Adipose tissue (tissue), 3 donors: Measurements from ENCODE around the gene LMAN1L. TPM values are rescaled to one million over a fixed set of nuclear protein-coding genes. Genes with fewer than 3 reads are reported as not detected.

Source experiments
- H3K27ac ChIP-seq: one replicate; pipeline ENCODE4 v1.5.1; 2013; ENCODE audit warnings: low read depth, low read length
- WGBS, 3 donors: extraction: QIAGEN DNeasy Blood & Tissue Kit; methylation state at CpG; one replicate each; pipeline ENCODE4 v1.1.7; 2013; 5-methylcytosine and 5-hydroxymethylcytosine counted together
- polyA plus RNA-seq, 3 donors: library from polyadenylated mRNA; stranded (reverse); fragments of 200-250 nt; gene quantifications; one replicate each; pipeline ENCODE4 v1.2.3, GENCODE V29; 2013
- donor health status: healthy with polysubstance abuse.
- donor health status: Bipolar disorder and iron deficiency.
- donor health status: healthy.

Gene LMAN1L
- polyA plus RNA-seq, result under 1 TPM in 1 of 3 donors, not detected in 2; 0.01 TPM

- WGBS, 3 donors, result 60 to 78% (median 62%) methylated on average over 11 to 12 of the region's 12 CpGs
- H3K27ac ChIP-seq, result no peak within 1 kb of the TSS
Measured at GRCh38 chr15:74812533-74812932, at the start of gene LMAN1L. Gene LMAN1L (plus strand): TSS chr15:74812835. CDS start chr15:74812855, 20 bp downstream.

GRCh38 chr15:74763416-74763815, 49.2 kb upstream of the LMAN1L start:
- H3K27ac ChIP-seq, result no peak overlapping the region

DNA sequence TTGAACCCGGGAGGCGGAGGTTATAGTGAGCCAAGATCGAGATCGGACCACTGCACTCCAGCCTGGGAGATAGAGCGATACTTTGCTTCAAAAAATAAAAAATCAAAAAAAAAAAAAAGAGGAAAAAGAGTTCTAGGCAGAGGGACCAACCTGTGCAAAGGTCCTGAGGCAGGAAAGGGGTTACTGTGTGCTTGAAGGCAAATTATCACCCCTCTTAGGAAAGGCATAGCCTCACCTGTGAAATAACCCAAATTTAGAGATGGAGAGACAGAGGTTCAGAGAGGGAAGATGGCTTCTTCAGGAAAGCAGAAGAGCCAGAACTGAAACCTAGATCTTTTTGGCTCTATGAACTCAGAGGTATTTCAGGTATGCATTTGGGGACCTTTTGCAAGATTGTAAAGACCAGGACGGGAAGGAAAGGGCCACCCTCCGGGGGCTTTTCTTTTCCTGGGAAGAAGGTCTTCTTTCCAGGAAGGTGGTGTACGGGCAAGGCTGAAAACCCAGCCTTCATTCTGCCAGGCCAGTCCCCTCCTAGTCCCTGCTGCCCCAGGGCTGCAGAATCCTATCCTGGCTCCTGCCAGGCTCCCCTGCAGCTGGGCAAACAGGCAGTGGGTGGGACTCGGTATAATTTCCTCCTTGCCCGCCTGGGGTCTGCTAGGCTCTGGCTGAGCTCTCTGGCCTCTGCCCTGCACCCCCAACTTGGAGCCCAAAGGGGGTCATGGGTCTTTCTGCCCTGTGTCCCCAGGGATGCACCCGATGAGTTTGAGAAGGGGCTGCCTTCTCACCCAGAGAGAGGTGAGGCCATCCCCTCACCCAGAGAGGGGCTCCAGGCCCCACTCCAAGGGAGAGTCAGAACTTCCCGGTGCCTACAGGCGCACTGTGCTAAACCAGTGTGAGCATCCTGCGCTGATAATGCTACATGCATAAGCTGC, 45.2 kb upstream of the LMAN1L start:
- H3K27ac ChIP-seq, result no peak overlapping the region
- WGBS, 3 donors, result 84 to 85% (median 84%) methylated on average over 14 of the region's 14 CpGs

More at GRCh38 chr15:74763416-74763815, 49.2 kb upstream of the LMAN1L start:
- 76 to 95% (median 91%) methylated on average over 15 of the region's 15 CpGs for WGBS, 3 donors

DNA sequence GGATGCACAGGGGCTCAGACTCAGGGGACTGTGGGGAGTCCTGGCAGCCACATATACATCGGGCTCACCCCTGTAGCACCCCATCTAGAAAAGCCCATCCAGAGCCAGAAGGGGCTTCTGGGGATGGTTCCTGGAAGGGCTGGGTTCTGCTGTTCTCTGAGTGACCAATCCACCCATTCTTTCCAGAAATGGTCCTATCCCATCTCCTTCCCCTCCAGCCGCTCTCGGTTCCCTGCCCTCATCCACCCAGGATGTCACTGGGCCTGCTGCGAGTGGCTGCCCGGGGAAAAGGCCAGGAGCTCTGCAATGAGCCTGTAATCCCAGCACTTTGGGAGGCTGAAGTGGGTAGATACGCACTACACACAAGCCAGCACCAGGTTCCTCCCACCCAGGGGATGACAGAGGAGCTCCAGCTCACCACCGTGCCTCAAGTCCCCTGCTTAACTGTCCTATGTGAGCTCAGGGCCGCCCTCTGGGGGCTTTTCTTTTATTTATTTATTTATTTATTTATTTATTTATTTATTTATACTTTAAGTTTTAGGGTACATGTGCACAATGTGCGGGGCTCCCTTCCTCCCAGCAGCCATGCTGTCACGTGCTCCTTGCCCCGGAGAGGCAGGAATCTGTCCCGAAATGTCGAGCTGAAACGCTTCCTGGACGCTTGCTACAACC, 44.4 kb upstream of the LMAN1L start:
- 31 to 36% (median 31%) methylated on average over 15 of the region's 15 CpGs for WGBS, 3 donors
- no peak overlapping the region for H3K27ac ChIP-seq

GRCh38 chr15:74768771-74769342, 43.8 kb upstream of the LMAN1L start:
- WGBS, 3 donors, result 3 to 5% (median 3%) methylated on average over 9 of the region's 9 CpGs
- no peak overlapping the region for H3K27ac ChIP-seq

- WGBS, 3 donors, result 58 to 67% (median 66%) methylated on average over 7 of the region's 7 CpGs
- no peak overlapping the region for H3K27ac ChIP-seq
Measured at GRCh38 chr15:74769463-74770025, 43.1 kb upstream of the LMAN1L start.

DNA sequence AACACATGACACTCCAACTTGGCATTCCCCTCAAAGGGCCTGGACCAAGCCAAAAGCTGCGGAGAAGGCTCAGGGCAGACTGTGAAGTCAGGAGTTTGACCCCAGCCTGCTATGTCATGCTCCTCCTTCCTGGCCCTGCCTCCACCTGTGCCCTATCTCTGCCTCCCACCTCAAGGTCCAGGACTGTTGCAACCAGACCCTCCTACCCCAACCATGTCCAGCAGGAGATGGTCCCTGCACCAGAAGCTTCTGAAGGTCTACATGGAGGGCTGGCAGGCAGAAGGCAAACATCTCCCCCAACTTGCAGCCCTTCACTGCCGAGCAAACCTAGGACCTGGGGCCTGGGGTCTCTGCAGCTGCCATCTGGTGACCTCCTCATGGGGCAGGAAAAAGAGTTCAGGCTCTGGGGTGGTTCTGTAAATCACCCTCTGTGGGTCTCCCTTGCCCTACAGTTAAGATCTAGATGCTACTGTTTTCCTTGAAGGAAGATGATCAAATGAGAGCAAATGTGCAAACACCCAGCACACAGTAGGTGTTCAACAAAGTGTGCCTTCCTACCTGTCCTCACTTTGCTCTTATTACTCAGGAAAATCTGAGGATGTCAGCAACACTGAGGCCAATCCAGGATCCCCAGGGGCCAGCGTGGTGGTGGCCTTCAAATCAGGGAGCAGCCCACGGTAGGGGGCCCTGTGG, 42.3 kb upstream of the LMAN1L start:
- 41 to 61% (median 58%) methylated on average over 4 of the region's 4 CpGs for WGBS, 3 donors

DNA sequence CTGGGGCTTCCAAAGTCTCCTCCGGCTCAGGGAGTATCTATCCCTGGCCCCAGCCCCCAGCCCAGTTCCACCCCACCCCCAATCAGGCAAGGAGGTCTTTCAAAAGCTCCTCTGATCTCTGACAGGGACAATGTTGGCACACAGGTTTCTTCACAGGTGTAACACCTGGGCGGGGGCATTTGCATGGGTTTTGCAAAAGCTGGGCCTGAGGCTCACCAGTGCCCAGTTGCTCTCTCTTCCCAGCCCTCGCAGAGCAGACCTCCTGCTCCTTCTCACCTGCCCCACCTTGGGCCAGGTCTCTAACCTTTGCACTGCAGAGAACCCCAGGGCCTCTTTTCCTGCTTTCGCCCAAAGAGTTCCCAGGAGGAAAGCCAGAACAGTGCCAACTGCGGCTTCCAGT, 39.3 kb upstream of the LMAN1L start:
- 86 to 90% (median 90%) methylated on average over 5 of the region's 5 CpGs for WGBS, 3 donors
- no peak overlapping the region for H3K27ac ChIP-seq

More for the DNA sequence above, 42.3 kb upstream of the LMAN1L start:
- no peak overlapping the region for H3K27ac ChIP-seq

- H3K27ac ChIP-seq, result no peak overlapping the region
- WGBS, 3 donors, result 69 to 73% (median 70%) methylated on average over 5 of the region's 5 CpGs
Measured at GRCh38 chr15:74773731-74774252, 38.8 kb upstream of the LMAN1L start.

- WGBS, 3 donors, result 62 to 81% (median 75%) methylated on average over 5 of the region's 5 CpGs
- no peak overlapping the region for H3K27ac ChIP-seq
Measured at GRCh38 chr15:74775132-74775562, 37.5 kb upstream of the LMAN1L start.

GRCh38 chr15:74775894-74776293, 36.7 kb upstream of the LMAN1L start:
- H3K27ac ChIP-seq, result no peak overlapping the region
- WGBS, 3 donors, result 67 to 85% (median 67%) methylated on average over 4 of the region's 4 CpGs

DNA sequence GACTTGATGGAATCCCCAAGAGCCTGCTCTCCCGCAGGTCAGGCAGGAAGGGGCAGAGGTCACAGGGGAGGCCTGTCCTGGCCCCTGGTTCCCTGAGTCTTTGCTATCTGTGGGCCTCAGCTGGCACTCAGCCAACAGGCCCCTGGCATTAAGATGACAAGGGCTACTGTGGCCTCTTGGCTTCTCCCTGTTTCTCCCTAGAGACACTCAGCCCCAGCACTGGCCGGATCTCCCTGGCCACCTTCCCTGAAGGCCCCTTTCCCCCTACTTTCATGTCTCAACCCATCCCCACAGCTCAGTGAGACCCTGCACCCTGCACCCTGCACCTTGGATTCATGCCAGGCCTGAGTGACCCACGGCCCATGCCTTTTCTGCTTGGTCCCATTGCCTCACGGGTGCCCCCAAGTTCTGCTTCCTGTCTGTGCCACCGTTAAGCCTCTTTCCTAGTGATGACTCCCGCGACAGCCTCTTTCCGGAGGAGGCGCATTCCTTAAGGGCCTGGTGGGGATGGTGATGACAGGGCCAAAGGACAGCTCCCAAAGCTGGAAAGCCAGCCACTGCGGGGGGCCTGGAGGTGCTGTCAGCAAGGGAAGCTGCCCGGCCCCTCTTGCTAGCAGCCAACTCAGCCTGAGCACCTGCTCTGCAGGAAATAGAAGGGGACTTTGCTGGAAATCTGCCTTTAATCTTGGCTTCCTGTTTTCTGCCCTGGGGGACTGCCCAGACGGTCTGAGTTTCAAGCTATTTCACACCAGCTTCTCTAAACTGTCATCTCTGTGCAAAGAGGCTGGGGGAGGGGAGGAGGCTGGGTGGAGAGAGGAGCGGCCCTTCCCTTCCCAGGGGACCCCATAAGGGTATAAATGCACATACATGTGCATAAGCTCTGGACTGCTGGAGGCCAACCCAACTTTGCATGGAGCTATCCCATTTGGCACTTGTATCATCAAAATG, 35.5 kb upstream of the LMAN1L start:
- WGBS, 3 donors, result 18 to 69% (median 18%) methylated on average over 13 of the region's 13 CpGs
- H3K27ac ChIP-seq, result peak overlapping the region; percentile 23

- WGBS, 3 donors, result 70 to 83% (median 73%) methylated on average over 6 of the region's 6 CpGs
- no peak overlapping the region for H3K27ac ChIP-seq
Measured at GRCh38 chr15:74777769-74778598, 34.7 kb upstream of the LMAN1L start.

DNA sequence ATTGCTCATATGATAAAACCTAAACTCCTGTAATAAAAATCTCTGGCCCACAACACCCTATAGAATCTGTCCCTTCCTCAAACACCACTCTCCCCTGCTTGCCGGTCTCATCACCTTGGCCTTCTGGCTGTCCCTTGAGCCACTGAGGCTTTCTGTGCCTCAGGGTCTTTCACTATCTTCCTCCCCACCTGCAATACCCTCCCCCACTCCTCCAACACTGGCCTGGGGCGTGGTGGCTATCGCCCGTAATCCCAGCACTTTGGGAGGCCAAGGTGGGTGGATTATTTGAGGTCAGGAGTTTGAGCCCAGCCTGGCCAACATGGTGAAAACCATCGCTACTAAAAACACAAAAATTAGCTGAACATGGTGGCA, 34.0 kb upstream of the LMAN1L start:
- 90 to 99% (median 91%) methylated on average over 5 of the region's 5 CpGs for WGBS, 3 donors
- no peak overlapping the region for H3K27ac ChIP-seq

DNA sequence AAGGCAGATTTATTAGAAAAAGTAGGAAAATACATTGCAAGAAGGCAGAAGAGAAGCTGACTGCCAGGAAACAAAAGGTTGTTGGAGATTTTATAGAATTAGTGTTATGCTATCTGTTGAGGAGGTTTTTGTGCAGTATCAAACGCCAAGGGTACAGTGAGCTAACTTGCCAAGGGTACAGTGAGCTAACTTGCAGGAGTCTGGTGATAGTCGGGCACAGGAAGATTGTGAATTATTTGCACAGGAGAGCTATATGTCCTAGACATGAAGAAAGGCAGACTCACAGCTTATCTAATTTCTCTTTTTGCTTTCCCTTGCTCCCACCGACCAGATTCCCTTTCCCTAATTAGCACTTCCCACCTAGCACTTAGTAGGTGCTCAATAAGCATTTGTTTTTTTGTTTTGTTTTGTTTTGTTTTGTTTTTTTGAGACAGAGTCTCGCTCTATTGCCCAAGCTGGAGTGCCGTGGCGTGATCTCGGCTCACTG, 33.4 kb upstream of the LMAN1L start:
- no peak overlapping the region for H3K27ac ChIP-seq
- WGBS, 3 donors, result 58 to 82% (median 68%) methylated on average over 7 of the region's 7 CpGs
